Retinal pigment epithelial cell (primary cell): Measurements from ENCODE around the gene SP2.

Experiments used
- DNase-seq: peaks from one replicate; pipeline ENCODE4 v3.0.0-alpha.2; 2010; ENCODE audit warnings: low read depth
- H3K4me3 ChIP-seq: 2 replicates; pipeline ENCODE4 v1.5.1; 2011; ENCODE audit warnings: mild to moderate bottlenecking, low read length, control low read depth, moderate library complexity
- TF ChIP-seq, protein P1 (sequence below): conservative IDR thresholded peaks from 2 replicates; pipeline ENCODE4 v1.5.1; 2011; ENCODE audit warnings: low read depth, low read length, control low read depth, inconsistent platforms

SP2 gene

DNA sequence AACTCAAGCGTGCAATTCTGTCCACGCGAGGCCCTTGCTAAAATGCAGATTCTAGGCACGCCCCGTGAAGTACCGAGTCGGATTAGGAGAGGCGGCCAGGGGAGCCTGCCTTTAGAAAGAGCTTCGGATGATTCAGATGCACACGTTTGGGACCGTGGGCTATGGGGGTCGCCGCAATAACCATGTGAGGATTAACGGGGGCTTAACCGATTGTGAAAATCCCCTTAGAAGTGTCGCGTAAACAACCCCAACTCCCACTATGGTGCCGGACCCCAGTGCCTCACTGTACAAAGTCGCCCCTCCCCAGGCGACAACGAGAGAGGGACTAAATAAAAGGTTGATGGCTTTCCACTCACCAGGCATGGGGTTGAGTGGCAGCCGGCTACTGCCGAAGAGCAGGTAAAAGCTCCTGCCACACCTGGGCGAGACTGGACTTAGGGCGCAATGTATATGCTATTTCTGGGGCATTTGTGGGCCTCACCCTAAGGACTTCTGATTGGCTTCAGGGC is 635 bp upstream of the SP2 start:
- H3K4me3 ChIP-seq, result peak overlapping the region; percentile 81
- DNase-seq, result no peak
- TF ChIP-seq, protein P1, sequence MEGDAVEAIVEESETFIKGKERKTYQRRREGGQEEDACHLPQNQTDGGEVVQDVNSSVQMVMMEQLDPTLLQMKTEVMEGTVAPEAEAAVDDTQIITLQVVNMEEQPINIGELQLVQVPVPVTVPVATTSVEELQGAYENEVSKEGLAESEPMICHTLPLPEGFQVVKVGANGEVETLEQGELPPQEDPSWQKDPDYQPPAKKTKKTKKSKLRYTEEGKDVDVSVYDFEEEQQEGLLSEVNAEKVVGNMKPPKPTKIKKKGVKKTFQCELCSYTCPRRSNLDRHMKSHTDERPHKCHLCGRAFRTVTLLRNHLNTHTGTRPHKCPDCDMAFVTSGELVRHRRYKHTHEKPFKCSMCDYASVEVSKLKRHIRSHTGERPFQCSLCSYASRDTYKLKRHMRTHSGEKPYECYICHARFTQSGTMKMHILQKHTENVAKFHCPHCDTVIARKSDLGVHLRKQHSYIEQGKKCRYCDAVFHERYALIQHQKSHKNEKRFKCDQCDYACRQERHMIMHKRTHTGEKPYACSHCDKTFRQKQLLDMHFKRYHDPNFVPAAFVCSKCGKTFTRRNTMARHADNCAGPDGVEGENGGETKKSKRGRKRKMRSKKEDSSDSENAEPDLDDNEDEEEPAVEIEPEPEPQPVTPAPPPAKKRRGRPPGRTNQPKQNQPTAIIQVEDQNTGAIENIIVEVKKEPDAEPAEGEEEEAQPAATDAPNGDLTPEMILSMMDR, result no peak

DNA sequence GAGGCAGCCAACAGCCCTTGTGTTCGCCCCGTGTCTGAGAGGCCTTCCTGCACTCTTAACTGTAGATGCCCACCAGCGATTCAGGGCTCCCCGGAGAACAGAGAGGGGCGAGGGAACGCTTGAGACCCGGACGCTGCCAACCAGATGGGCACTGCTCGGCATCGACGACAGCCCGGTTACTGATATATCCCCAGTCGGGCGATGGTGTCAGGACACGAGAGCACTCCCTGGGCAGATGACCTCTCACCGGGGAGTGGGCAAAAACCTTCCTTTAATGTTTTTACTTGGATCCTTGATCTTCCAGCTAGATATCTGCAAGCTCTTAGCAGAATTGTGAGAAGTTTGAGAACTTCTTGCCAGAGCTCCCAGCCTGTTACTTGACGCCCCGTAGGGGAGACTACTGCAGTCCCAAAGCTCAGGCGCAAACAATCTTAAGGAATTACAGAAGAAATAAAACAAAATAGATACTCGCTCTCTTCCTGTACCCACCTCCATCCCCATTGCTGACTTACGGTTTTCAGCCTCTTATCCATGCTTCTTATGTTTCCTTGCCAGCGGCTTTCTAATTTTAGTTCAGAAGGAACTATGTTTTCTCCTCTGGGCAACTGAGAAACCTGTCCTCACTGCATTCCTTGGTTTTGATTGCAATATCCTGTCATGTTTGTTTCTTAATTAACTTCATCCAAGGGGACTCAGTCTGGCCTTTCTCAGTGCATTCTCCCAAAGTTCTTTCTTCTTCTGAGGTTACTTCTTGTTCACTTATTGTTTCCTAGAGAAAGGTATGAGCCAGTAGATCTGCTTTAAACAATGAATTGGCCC is 845 bp downstream of the SP2 start:
- H3K4me3 ChIP-seq, result peak overlapping the region; percentile 71
- DNase-seq, result no peak
- TF ChIP-seq, protein P1, result no peak

DNA sequence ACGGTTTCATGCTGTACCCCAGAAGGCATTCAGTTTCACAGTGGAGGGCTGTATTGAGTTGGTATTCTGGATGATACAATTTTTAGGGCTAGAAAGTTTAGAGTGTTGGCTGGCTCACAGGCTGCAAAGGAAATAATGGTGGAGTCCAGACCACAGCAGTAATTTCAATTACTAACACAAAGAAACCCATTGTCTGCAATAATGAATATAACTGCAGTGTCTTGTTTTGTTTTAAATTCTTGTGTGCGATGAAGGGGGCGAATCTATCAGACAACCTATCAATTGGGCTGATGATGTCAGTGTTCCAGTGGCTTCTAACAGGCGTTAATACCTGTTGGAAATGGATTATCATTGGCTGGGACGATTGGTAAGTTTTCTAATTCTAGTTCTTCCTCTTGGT is 1.5 kb downstream of the SP2 start:
- peak overlapping the region; percentile 71 for H3K4me3 ChIP-seq

DNA sequence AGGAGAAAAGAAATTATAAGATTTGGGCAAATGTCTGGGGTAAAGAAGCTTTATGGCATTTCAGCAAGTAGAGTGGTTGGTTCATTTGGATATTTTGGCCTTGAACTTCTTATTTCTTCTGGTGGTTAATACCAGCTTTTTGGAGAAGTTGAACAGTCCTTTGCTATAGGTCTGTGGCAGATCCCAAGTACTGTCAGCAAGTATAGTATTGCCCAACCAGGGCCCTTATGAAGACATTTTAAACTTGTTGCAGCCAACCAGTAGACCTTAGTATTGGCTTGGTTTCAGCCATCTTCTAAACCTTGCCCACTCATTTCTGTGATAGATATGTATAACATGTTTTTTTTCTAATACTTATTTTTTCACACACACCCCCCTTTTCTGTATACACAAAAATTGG is 2.2 kb downstream of the SP2 start:
- H3K4me3 ChIP-seq, result no peak overlapping the region
- TF ChIP-seq, protein P1, result no peak
- no peak for DNase-seq

More for the DNA sequence above, 1.5 kb downstream of the SP2 start:
- TF ChIP-seq, protein P1, result no peak
- DNase-seq, result no peak

DNA sequence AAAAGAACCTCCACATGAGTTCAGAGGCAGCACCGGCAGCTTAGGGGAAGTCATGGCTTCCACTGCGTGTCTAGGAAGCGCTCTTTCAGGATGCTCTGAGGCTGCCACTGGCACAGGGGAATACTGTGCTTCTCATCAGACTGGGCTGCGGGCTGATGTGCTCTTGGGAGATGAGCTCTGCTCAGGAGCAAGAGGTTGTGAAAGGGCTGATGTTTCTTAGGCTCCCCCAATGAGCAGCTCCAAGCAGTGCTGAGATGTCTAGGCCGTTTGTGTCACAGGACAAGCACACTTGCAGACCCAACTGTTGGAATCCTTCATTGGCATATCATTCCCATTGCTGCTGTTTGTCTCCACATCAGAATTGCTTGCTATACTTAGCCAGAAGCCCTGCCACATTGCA is 3.6 kb downstream of the SP2 start:
- TF ChIP-seq, protein P1, result no peak

DNA sequence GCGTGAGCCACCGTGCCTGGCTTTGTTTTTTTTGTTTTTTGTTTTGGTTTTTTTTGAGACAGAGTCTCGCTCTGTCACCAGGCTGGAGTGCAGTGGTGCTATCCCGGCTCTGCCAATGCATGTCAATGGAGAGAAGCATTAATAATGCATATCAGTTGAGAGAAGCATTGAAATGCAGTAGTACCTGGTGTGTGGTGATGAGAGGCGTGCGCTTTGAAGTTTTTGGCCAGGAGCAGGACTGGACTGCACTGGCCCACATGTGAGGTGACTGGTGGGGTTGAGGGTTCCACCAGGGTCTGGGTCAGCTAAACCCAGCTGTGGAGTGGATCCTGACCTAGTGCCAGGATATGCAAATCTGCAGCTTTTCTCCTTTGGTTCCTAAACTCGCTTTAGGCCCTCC is 5.4 kb downstream of the SP2 start:
- no peak for DNase-seq
- no peak overlapping the region for H3K4me3 ChIP-seq
- TF ChIP-seq, protein P1, result no peak

More for the DNA sequence above, 3.6 kb downstream of the SP2 start:
- DNase-seq, result no peak
- no peak overlapping the region for H3K4me3 ChIP-seq
